ACC112 (cell line): ENCODE measurements around the gene ST6GALNAC3.

Experiments
- H2AFZ ChIP-seq: fragments of 200-600 bp; sonication (generic); one replicate; pipeline ENCODE4 v1.6.0; 2017; ENCODE audit warnings: antibody characterized with exemption, low read length; ENCODE audit not compliant: unreplicated experiment
- H3K27ac ChIP-seq: fragments of 200-600 bp; sonication (generic); 2 replicates; pipeline ENCODE4 v1.5.1; 2014; ENCODE audit warnings: low read depth, mild to moderate bottlenecking, antibody characterized with exemption, low read length, moderate library complexity
- H3K27me3 ChIP-seq: fragments of 200-600 bp; sonication (generic); 2 replicates; pipeline ENCODE4 v1.6.1; 2014; ENCODE audit warnings: mild to moderate bottlenecking, antibody characterized with exemption, low read length, moderate library complexity, mixed read lengths; ENCODE audit not compliant: insufficient read depth
- H3K36me3 ChIP-seq: fragments of 200-600 bp; sonication (generic); 2 replicates; pipeline ENCODE4 v1.6.1; 2016; ENCODE audit warnings: mild to moderate bottlenecking, antibody characterized with exemption, low read length, moderate library complexity, mixed read lengths; ENCODE audit not compliant: insufficient read depth
- H3K4me1 ChIP-seq: fragments of 200-600 bp; sonication (generic); one replicate; pipeline ENCODE4 v1.6.1; 2016; ENCODE audit warnings: low read length, mixed read lengths; ENCODE audit not compliant: insufficient read depth, unreplicated experiment, control insufficient read depth
- H3K4me3 ChIP-seq: fragments of 200-600 bp; sonication (generic); 2 replicates; pipeline ENCODE4 v1.5.1; 2014; ENCODE audit warnings: mild to moderate bottlenecking, low read depth, low read length
- H3K79me2 ChIP-seq: fragments of 200-600 bp; sonication (generic); one replicate; pipeline ENCODE4 v1.6.0; 2016; ENCODE audit warnings: low read length; ENCODE audit not compliant: control insufficient read depth, unreplicated experiment, insufficient read depth

Gene ST6GALNAC3

DNA sequence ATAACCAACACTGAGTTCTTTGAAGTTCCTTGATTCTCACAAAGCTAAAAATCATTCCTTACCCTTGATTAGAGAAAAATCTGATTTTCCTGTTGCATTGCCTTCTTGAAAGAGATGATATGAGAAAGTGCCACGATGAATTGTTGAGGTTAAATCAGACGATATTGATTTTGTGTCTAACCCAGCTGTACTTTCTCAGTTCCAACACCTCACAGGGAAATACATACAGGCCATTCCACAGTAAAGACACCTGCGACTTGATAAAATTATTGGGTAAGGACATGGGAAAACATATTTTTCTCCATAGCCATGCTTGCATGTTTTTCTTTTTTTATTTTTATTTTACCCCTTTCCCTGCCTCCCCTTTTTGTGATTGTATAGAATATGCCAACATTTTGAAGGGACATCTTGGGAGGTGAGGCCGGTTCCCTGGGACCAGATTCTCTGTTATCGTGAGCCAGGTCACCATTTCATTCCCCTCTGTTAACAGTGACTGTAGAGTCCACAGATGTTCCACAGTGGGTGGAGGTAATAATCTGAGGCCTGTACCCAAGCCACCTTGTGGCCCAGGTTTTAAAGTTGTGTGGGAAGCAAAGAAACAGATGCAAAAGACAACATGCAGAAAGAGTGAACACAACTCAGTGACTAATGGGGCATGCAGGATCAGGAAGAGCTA lies 537.4 kb downstream of the ST6GALNAC3 start:
- H2AFZ ChIP-seq: no peak overlapping the region
- no peak overlapping the region for H3K4me3 ChIP-seq
- H3K27ac ChIP-seq: no peak overlapping the region
- H3K79me2 ChIP-seq: no peaks in the 10 kb centered on the region
- no peaks in the 10 kb centered on the region for H3K27me3 ChIP-seq
- H3K36me3 ChIP-seq: no peaks in the 10 kb centered on the region
- H3K4me1 ChIP-seq: no peaks in the 10 kb centered on the region

DNA sequence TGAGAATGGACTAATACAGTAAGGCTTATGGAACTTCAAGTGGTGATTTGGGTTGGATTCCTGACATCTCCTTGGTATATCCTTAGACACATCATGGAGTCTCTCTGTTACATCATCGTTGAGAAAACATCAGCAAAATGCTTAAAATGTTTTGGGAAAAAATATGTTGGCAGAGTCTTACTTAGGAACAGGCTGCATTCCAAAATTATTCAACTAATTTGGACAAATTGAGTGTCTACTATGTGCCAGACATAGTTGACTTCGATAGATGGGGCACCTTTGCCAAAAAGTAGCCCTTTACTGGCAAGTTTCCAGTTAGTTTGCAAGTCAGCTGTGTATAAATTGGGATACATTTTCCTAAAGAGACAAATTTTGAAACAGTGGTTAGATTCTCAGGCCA lies 539.3 kb downstream of the ST6GALNAC3 start:
- no peak overlapping the region for H3K27ac ChIP-seq
- no peaks in the 10 kb centered on the region for H3K79me2 ChIP-seq
- H3K4me1 ChIP-seq: no peaks in the 10 kb centered on the region
- no peaks in the 10 kb centered on the region for H3K27me3 ChIP-seq
- no peak overlapping the region for H3K4me3 ChIP-seq
- H2AFZ ChIP-seq: no peak overlapping the region
- no peaks in the 10 kb centered on the region for H3K36me3 ChIP-seq

DNA sequence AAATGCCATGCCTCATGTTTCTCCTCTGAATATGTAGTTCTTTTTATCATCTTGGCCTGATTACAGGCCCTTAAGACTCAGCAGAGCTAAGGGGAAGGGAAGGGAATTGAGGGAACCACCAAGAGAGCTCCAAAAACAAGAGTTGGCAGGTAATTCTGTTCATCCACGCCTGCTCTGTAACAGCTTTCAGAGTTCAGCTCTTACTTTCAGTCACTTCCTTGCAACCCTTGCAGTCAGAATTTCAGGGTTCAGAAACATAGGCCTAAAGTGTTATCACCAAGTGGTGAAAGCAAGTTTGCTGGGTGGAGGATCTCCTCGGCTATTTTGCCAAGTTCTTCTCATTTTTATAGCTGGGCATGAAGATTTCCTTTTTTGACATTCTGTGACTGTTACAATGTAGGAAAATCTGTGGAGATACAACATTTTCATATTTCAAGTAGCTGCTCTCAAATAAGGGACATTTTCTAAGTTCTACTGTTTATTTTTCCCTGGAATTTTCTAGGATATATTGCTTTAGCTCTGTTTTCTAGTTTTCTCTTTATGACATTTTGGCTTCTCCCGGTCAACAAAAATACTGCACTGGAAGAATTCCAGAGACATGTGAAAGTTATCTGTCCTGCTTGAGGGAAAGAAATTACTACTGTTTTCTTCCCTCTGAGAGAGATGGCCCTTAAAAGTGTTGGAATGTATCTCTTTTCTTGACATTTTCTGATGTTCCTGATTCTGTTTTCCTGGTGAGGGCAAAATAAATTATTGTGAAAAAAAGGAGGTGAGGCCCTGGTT lies 540.9 kb downstream of the ST6GALNAC3 start:
- Histone ChIP-seq H3K79me2 (no peaks in the 10 kb centered on the region), H3K27me3 (no peaks in the 10 kb centered on the region)

DNA sequence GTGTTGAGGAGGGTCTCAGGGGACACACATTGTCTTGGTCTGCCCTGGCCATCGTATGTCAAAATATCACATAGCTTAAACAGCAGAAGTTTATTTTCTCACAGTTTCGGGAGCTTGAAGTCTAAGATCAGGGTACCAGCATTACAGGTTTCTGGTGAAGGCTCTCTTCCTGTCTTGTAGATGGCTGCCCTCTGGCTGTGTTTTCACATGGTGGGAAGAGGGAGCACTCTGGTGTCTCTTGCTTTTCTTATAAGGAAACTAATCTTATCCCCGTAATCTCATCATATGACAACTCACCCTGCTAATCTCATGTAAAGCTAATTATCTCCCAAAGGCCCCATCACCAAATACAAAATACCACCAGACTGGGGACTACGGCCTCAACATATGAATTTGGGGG lies 545.8 kb downstream of the ST6GALNAC3 start:
- H3K79me2 ChIP-seq: no peaks in the 10 kb centered on the region
- H3K4me3 ChIP-seq: no peak overlapping the region
- no peaks in the 10 kb centered on the region for H3K36me3 ChIP-seq

More for the DNA sequence above, 540.9 kb downstream of the ST6GALNAC3 start:
- no peak overlapping the region for H3K4me3 ChIP-seq
- no peak overlapping the region for H2AFZ ChIP-seq
- H3K4me1 ChIP-seq: no peaks in the 10 kb centered on the region
- H3K36me3 ChIP-seq: no peaks in the 10 kb centered on the region
- no peak overlapping the region for H3K27ac ChIP-seq

DNA sequence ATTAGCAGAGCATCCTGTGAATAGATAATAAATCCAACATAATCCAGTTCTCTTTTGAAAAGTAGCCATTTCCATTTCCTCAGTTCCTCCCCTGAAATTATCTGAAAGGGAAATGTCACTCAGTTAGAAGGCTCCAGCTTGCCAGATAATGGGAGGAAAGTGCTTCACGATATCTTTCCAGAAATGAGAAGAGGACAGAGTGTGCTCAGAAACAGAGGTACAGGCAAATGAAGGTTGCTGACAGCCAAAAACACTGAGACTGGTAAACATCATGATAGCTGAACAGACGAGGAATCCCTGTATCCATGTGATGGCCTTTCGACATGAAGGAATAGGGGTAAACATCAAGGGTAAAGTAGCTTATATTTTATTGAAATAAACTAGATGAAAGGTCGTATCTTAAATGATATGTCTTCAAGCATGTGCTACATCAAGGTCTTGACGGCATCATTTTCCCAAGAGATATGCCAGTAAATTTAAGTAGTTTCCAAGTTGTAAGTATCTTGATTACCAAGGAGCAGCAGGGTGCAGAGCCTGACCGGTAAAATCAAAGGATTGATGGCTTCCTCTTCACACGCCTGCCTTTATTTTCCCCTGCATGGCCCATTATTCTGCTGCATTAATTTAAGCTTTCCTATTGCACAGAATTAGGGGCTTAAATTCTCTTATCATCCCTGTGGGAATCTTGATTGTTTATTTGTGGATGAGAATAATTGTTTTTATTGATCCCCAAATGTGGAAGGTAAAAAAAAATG lies 548.4 kb downstream of the ST6GALNAC3 start:
- Histone ChIP-seq H3K27ac (no peak overlapping the region), H3K36me3 (no peaks in the 10 kb centered on the region), H3K4me3 (no peak overlapping the region), H3K4me1 (no peaks in the 10 kb centered on the region), H2AFZ (no peak overlapping the region), H3K27me3 (peaks cover 6% of the 10 kb centered on the region; the same call in 1 of the 2 replicates), H3K79me2 (no peaks in the 10 kb centered on the region)

More for the DNA sequence above, 545.8 kb downstream of the ST6GALNAC3 start:
- Histone ChIP-seq H2AFZ (no peak overlapping the region), H3K27ac (no peak overlapping the region), H3K4me1 (no peaks in the 10 kb centered on the region), H3K27me3 (peaks cover 6% of the 10 kb centered on the region; the same call in 1 of the 2 replicates)

DNA sequence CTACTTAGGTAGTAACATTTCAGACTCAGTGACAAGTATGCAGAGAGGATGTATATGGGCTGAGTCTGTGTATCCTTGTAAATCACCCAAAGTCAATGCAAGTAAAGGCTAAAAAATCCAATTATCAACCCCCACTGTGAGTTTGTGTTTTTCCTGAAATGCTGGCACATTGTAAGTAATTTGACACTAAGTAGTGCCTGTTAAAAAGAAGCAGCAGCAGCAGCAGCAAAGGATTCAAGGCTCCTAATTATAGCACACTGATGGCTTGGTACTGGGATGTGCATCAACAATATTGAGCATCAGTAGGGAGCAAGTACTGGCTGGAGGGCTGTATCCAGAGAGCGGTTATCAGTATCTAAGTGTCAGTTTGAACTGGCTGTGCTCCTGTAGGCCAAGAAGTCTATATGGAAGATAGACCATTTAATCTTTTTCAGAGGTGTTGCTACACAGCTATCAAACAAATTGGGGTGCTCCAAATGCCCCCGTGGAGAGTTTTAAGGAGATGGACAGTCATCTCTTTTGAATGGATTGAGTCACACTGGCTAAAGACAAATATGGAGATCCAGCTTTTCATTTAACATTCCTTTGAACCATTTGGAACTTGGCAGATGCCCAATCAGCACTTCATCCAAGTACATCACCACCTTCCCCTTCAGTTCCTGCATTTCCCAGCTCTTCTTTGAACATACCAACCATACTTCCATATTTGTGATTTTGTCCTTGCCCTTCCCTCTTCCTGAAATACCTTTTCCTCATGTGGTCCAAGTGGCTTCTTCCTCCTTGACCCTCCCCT lies 551.5 kb downstream of the ST6GALNAC3 start:
- Histone ChIP-seq H3K4me1 (no peaks in the 10 kb centered on the region), H3K27ac (no peak overlapping the region), H3K4me3 (no peak overlapping the region), H3K27me3 (peaks cover 6% of the 10 kb centered on the region; the same call in 1 of the 2 replicates), H2AFZ (no peak overlapping the region), H3K79me2 (no peaks in the 10 kb centered on the region), H3K36me3 (no peaks in the 10 kb centered on the region)

DNA sequence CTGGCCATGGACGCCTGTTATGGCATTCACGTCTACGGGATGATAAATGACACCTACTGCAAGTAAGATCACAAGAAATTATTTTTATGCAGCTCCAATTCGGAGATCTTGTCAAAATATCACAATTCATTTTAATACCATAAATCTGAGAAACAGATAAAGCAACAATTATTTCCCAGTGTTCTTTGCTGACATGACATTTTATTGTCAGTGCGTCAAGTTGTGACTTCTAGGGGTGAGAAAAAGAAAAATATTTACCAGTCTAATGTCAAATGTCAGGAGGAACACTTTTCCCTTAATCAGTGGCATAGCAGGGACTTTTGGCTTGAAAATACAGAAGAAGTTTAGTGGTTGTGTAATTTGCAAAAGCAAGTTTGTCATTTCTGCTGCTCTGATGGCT lies 553.0 kb downstream of the ST6GALNAC3 start:
- Histone ChIP-seq H3K4me1 (no peaks in the 10 kb centered on the region), H3K36me3 (no peaks in the 10 kb centered on the region), H3K27ac (no peak overlapping the region), H3K27me3 (no peaks in the 10 kb centered on the region), H2AFZ (no peak overlapping the region), H3K4me3 (no peak overlapping the region), H3K79me2 (no peaks in the 10 kb centered on the region)

DNA sequence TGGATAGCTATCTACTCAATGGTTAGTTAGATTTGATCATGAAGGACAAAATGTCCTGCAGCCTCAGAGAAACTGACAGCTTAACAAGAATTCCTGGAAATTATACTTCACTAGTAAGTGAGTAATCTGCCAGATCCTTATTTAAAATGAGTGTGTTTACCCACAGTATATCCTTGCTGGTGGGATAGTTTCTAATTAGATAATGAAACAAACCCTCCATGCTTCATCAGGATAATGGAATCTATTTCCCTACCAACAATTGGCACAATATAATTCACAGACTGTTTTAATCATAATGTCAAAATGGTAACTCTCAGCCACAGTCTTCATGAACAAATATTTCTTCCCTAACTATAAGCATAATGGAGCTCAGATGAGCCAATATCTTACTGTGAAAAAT lies 553.4 kb downstream of the ST6GALNAC3 start:
- Histone ChIP-seq H3K79me2 (no peaks in the 10 kb centered on the region), H3K4me3 (no peak overlapping the region), H3K36me3 (no peaks in the 10 kb centered on the region), H3K4me1 (no peaks in the 10 kb centered on the region), H3K27me3 (no peaks in the 10 kb centered on the region), H3K27ac (no peak overlapping the region), H2AFZ (no peak overlapping the region)

DNA sequence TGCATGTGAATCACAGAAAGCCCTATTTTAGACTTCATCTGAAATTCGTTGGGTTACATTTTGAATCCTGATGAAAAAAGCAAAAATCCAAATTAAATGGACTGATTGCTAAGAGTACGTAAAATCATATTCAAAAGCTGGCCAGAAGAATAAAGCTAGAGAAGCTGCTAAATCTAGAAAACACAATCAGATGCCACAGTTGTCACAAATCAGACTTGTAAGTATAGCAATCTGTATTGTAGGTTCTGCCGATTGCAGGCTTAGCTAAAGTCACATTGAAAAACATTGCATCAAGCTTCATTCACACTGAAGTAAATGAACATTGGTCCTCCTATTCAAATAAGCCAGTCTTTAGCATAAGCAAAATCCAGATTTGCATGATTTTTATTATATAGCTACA lies 557.6 kb downstream of the ST6GALNAC3 start:
- Histone ChIP-seq H3K36me3 (no peaks in the 10 kb centered on the region), H3K79me2 (no peaks in the 10 kb centered on the region), H3K27ac (no peak overlapping the region), H2AFZ (no peak overlapping the region), H3K4me1 (peaks cover 5% of the 10 kb centered on the region), H3K4me3 (no peak overlapping the region), H3K27me3 (no peaks in the 10 kb centered on the region)

DNA sequence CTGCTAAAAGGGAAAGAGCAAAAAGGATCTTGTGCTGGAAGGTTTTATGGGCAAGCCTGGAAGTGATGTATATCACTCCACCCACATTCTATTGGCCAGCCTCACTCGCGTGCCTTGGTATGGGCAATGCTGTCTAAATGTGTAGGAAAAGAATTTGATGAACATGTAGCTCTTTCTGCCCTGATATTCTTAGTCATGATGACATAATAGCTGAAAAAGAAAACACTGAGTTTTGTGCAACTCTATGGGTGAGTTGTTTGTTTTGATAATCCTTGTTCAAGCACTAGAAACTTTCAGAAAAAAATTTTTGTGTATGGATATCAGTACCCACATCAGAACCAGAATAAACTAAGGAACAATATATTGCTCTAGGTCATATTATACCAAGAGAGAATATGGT lies 561.2 kb downstream of the ST6GALNAC3 start:
- Histone ChIP-seq H2AFZ (no peak overlapping the region), H3K27me3 (no peaks in the 10 kb centered on the region), H3K4me1 (peaks cover 14% of the 10 kb centered on the region), H3K79me2 (no peaks in the 10 kb centered on the region), H3K27ac (peak overlapping the region; percentile 22; the same call in 1 of the 2 replicates), H3K4me3 (no peak overlapping the region), H3K36me3 (no peaks in the 10 kb centered on the region)
